Measurements from ENCODE around the gene C16orf74.

C16orf74 gene

DNA sequence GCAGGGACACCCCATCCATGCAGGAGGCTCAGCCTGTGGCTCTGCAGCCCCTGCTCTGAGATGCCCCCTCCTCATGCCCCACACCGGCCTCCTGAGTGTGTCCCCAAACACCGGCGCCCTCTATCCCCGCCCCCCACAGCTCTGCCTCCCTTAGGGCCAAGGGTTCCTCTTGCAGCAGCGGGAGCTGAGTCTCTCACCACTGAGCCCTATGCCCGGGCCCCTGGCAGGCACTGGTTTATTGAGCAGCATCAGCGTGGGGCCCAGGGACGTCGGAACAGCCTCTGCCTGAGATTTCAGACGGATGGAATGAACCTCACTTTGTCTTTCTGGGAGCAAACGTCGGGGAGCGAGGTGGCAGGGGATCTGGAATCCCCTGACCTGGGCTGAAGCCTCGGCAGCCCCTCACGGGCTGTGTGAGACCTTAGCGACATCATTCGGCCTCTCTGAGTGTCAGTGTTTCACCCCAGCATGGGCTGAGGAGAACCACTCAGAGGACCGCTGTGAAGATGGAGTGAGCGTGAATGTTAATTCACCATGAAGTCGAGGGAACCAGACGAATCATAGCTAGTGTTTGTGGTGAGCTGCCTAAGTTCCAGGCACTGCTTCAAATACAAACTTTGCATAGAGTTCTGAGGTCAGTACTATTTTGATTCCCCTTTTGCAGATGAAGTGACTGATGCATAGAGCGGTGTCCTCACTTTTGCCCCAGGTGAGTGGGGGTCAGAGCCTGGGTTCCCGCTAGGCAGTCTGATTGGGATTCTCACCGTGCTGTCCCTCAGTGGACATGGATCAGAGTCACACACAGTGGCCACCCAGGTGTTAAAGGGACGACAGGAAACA lies 5.3 kb upstream of the C16orf74 start:
- WGBS (ENCODE audit: extremely low coverage, insufficient coverage, low lambda C conversion rate): no CpG with 5 or more reads among the region's 25 CpGs
- no peak overlapping the region for H4K8ac ChIP-seq (ENCODE audit: low read depth, low read length)
- no peak overlapping the region for H3K18ac ChIP-seq (ENCODE audit: low read length)
- no peak overlapping the region for H3K27ac ChIP-seq (ENCODE audit: low read depth, low read length)
- H3K56ac ChIP-seq (ENCODE audit: low read length): no peak overlapping the region
- H3K4me1 ChIP-seq (ENCODE audit: control insufficient read depth, low read depth, low read length): peaks cover 7% of the 10 kb centered on the region
- H3K36me3 ChIP-seq (ENCODE audit: control insufficient read depth, insufficient read depth, low read length): no peaks in the 10 kb centered on the region
- H3K4me3 ChIP-seq (ENCODE audit: low read length): no peak overlapping the region
- no peak overlapping the region for H2BK15ac ChIP-seq (replicated peaks; ENCODE audit: low read depth)
- no peak overlapping the region for H2AK5ac ChIP-seq (ENCODE audit: low read length)
- no peaks in the 10 kb centered on the region for H3K27me3 ChIP-seq (ENCODE audit: insufficient read depth, low read length, poor library complexity)
- H4K5ac ChIP-seq (ENCODE audit: low read length): no peak overlapping the region
- H2BK120ac ChIP-seq (ENCODE audit: low read depth, low read length): no peak overlapping the region
- H3K23ac ChIP-seq (ENCODE audit: low read length): no peak overlapping the region
- no peak overlapping the region for H3K4me2 ChIP-seq (ENCODE audit: low read length)
- no peak overlapping the region for H3K9ac ChIP-seq (ENCODE audit: low read length)
- no peak overlapping the region for H2BK5ac ChIP-seq (ENCODE audit: low read length)
- no peaks in the 10 kb centered on the region for H3K79me1 ChIP-seq (ENCODE audit: low read length)
- no peaks in the 10 kb centered on the region for H3K79me2 ChIP-seq (ENCODE audit: control insufficient read depth, insufficient read depth, low read length)
- no peak overlapping the region for H3K4ac ChIP-seq (ENCODE audit: low read depth, low read length)
- DNase-seq: no peak

DNA sequence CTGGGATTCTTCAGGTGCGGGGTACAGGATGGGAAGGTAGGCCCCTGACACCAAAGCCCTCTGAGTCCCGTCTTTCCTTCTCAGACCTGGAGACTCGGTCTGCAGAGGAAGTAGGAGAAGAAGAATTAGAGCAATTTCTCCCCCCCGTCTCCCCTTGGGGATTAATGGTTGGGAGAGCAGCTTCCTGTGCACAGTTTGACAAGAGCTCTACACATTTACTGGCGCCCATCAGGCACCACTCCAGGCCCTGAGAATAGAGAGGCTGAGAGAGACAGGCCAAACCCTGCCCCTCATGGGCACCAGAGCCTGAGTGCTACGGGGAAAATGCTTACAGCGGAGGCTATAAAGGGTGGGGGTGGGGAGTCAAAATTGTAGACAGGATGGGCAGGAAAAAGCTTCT lies 3.5 kb upstream of the C16orf74 start:
- Histone ChIP-seq H2AK5ac (ENCODE audit: low read length) (no peak overlapping the region), H2BK15ac (replicated peaks; ENCODE audit: low read depth) (no peak overlapping the region), H2BK120ac (ENCODE audit: low read depth, low read length) (no peak overlapping the region), H3K27me3 (ENCODE audit: insufficient read depth, low read length, poor library complexity) (no peaks in the 10 kb centered on the region), H3K27ac (ENCODE audit: low read depth, low read length) (no peak overlapping the region), H3K4ac (ENCODE audit: low read depth, low read length) (no peak overlapping the region), H3K36me3 (ENCODE audit: control insufficient read depth, insufficient read depth, low read length) (no peaks in the 10 kb centered on the region), H3K79me1 (ENCODE audit: low read length) (no peaks in the 10 kb centered on the region), H3K18ac (ENCODE audit: low read length) (no peak overlapping the region), H3K9ac (ENCODE audit: low read length) (no peak overlapping the region), H4K5ac (ENCODE audit: low read length) (no peak overlapping the region), H3K4me3 (ENCODE audit: low read length) (no peak overlapping the region), H2BK5ac (ENCODE audit: low read length) (no peak overlapping the region), H4K8ac (ENCODE audit: low read depth, low read length) (no peak overlapping the region), H3K4me1 (ENCODE audit: control insufficient read depth, low read depth, low read length) (peaks cover 7% of the 10 kb centered on the region), H3K79me2 (ENCODE audit: control insufficient read depth, insufficient read depth, low read length) (no peaks in the 10 kb centered on the region), H3K4me2 (ENCODE audit: low read length) (no peak overlapping the region), H3K56ac (ENCODE audit: low read length) (no peak overlapping the region), H3K23ac (ENCODE audit: low read length) (no peak overlapping the region)
- no CpG with 5 or more reads among the region's 7 CpGs for WGBS (ENCODE audit: extremely low coverage, insufficient coverage, low lambda C conversion rate)
- no peak for DNase-seq

DNA sequence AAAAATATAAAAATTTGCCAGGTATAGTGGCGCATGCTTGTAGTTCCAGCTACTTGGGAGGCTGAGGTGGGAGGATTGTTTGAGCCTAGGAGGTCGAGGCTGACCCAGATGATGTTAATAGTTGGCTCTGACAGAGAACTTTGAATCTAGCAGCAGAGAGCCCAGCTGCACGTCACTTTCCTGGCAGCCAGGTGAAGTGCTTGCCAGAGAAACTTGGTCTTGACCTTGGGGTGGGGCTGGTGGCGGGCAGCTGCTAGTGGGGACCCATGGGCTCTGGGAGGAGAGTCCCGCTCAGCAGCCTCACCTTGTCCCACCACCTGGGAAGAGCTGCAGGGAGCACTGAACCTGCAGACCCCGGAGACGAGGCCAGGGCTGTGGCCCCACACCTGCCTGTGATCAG lies 3.1 kb upstream of the C16orf74 start:
- no peak overlapping the region for H2BK15ac ChIP-seq (replicated peaks; ENCODE audit: low read depth)

DNA sequence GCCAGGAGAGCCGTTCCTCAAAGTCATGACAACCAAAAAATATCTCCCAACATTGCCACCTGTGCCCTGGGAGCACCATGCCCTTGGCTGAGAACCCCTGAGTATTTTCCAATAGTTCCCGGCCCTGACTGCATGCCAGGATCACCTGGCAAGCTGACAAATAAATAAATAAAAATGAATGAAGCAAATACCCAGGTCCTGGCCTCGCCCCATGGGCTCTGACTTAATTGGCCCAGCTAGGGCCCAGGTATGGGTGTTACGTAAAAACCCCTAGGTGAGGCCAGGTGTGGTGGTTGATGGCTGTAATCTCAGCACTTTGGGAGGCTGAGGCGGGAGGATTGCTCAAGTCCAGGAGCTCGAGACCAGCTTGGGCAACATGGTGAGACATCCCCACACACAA lies 2.7 kb upstream of the C16orf74 start:
- Histone ChIP-seq H3K36me3 (ENCODE audit: control insufficient read depth, insufficient read depth, low read length) (no peaks in the 10 kb centered on the region), H3K56ac (ENCODE audit: low read length) (no peak overlapping the region), H3K79me1 (ENCODE audit: low read length) (no peaks in the 10 kb centered on the region), H3K4ac (ENCODE audit: low read depth, low read length) (no peak overlapping the region), H4K8ac (ENCODE audit: low read depth, low read length) (no peak overlapping the region), H3K23ac (ENCODE audit: low read length) (no peak overlapping the region), H3K4me1 (ENCODE audit: control insufficient read depth, low read depth, low read length) (peaks cover 7% of the 10 kb centered on the region), H3K27ac (ENCODE audit: low read depth, low read length) (no peak overlapping the region), H3K4me2 (ENCODE audit: low read length) (no peak overlapping the region), H3K79me2 (ENCODE audit: control insufficient read depth, insufficient read depth, low read length) (no peaks in the 10 kb centered on the region), H3K18ac (ENCODE audit: low read length) (no peak overlapping the region), H3K4me3 (ENCODE audit: low read length) (no peak overlapping the region), H3K9ac (ENCODE audit: low read length) (no peak overlapping the region), H2AK5ac (ENCODE audit: low read length) (no peak overlapping the region), H2BK120ac (ENCODE audit: low read depth, low read length) (no peak overlapping the region), H3K27me3 (ENCODE audit: insufficient read depth, low read length, poor library complexity) (no peaks in the 10 kb centered on the region), H2BK5ac (ENCODE audit: low read length) (no peak overlapping the region), H4K5ac (ENCODE audit: low read length) (no peak overlapping the region), H2BK15ac (replicated peaks; ENCODE audit: low read depth) (no peak overlapping the region)
- WGBS (ENCODE audit: extremely low coverage, insufficient coverage, low lambda C conversion rate): no CpG with 5 or more reads among the region's 6 CpGs
- DNase-seq: no peak

More for the DNA sequence above, 3.1 kb upstream of the C16orf74 start:
- Histone ChIP-seq H3K9ac (ENCODE audit: low read length) (no peak overlapping the region), H3K79me2 (ENCODE audit: control insufficient read depth, insufficient read depth, low read length) (no peaks in the 10 kb centered on the region), H2AK5ac (ENCODE audit: low read length) (no peak overlapping the region), H4K8ac (ENCODE audit: low read depth, low read length) (no peak overlapping the region), H2BK120ac (ENCODE audit: low read depth, low read length) (no peak overlapping the region), H3K56ac (ENCODE audit: low read length) (no peak overlapping the region), H3K79me1 (ENCODE audit: low read length) (no peaks in the 10 kb centered on the region), H3K27ac (ENCODE audit: low read depth, low read length) (no peak overlapping the region), H3K4ac (ENCODE audit: low read depth, low read length) (no peak overlapping the region), H3K4me2 (ENCODE audit: low read length) (no peak overlapping the region), H3K4me3 (ENCODE audit: low read length) (no peak overlapping the region), H3K23ac (ENCODE audit: low read length) (no peak overlapping the region), H4K5ac (ENCODE audit: low read length) (no peak overlapping the region), H3K18ac (ENCODE audit: low read length) (no peak overlapping the region), H3K27me3 (ENCODE audit: insufficient read depth, low read length, poor library complexity) (no peaks in the 10 kb centered on the region), H3K4me1 (ENCODE audit: control insufficient read depth, low read depth, low read length) (peaks cover 7% of the 10 kb centered on the region), H2BK5ac (ENCODE audit: low read length) (no peak overlapping the region), H3K36me3 (ENCODE audit: control insufficient read depth, insufficient read depth, low read length) (no peaks in the 10 kb centered on the region)
- WGBS (ENCODE audit: extremely low coverage, insufficient coverage, low lambda C conversion rate): no CpG with 5 or more reads among the region's 7 CpGs
- DNase-seq: no peak

DNA sequence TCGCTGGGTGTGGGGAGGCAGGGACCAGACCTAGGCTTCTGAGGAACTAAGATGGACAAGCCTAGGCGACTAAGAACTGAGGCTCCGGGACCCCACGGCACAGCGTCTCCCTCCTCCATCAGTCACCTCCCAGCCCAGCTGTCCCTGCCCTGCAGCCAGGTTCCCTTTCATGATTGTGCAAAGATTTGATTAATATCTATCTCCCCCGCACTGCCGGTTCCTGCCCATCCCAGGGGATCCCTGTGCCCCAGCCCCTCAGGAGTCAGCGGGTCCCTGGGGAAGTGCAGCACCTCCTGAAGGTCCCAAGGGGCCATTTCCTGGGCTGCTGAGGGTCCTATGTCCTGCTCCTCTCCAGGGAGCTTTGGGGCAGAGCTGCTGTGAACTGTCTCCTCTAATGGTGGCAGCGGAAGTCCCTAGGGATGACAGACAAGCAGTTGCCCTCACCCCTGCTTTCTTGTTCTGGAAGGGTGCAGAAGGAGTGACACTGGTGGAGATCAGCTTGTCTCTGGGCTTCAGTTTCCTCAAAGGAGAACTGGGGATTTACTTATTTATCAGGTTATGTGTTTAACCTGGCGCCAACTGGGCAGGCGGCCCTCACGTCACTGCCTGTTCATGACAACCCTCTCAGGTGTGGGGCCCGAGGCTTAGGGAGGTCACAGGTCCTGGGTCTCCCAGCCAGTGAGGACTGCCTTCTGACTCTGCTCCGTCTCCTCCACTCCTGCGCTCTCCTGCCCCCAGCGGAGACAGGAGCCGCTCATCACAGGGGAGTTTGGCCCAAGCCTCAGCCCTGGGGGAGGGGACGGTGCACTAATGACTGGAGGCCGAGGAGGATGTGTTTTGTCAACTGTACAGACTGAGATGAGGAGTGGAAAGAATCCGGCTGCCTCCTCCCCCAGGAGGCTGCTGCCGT lies 1.9 kb upstream of the C16orf74 start:
- H3K27me3 ChIP-seq (ENCODE audit: insufficient read depth, low read length, poor library complexity): no peaks in the 10 kb centered on the region
- H3K18ac ChIP-seq (ENCODE audit: low read length): no peak overlapping the region
- no peak overlapping the region for H2BK120ac ChIP-seq (ENCODE audit: low read depth, low read length)
- H4K8ac ChIP-seq (ENCODE audit: low read depth, low read length): no peak overlapping the region
- H3K9ac ChIP-seq (ENCODE audit: low read length): no peak overlapping the region
- DNase-seq: peak; percentile 73
- H3K4me1 ChIP-seq (ENCODE audit: control insufficient read depth, low read depth, low read length): peaks cover 7% of the 10 kb centered on the region
- no peaks in the 10 kb centered on the region for H3K79me1 ChIP-seq (ENCODE audit: low read length)
- H4K5ac ChIP-seq (ENCODE audit: low read length): no peak overlapping the region
- H2AK5ac ChIP-seq (ENCODE audit: low read length): no peak overlapping the region
- H2BK5ac ChIP-seq (ENCODE audit: low read length): no peak overlapping the region
- H2BK15ac ChIP-seq (replicated peaks; ENCODE audit: low read depth): no peak overlapping the region
- H3K4me3 ChIP-seq (ENCODE audit: low read length): no peak overlapping the region
- H3K27ac ChIP-seq (ENCODE audit: low read depth, low read length): no peak overlapping the region
- no CpG with 5 or more reads among the region's 21 CpGs for WGBS (ENCODE audit: extremely low coverage, insufficient coverage, low lambda C conversion rate)
- no peak overlapping the region for H3K4me2 ChIP-seq (ENCODE audit: low read length)
- no peaks in the 10 kb centered on the region for H3K36me3 ChIP-seq (ENCODE audit: control insufficient read depth, insufficient read depth, low read length)
- no peaks in the 10 kb centered on the region for H3K79me2 ChIP-seq (ENCODE audit: control insufficient read depth, insufficient read depth, low read length)
- no peak overlapping the region for H3K23ac ChIP-seq (ENCODE audit: low read length)
- H3K4ac ChIP-seq (ENCODE audit: low read depth, low read length): no peak overlapping the region
- no peak overlapping the region for H3K56ac ChIP-seq (ENCODE audit: low read length)

Data from mesendoderm (in vitro differentiated cells).